C1 segment of cervical spinal cord (tissue), 14 donors: ENCODE results near the gene VPS9D1.
"Not testable (repeated sequence)": the region's sequence is repeated elsewhere in the genome, so short reads cannot be mapped to it uniquely, and the experiment has no call there.

ENCODE experiments used
- DNase-seq, 14 donors: peaks; one replicate each; lab custom pipeline; 2025; lab: John Stamatoyannopoulos, UW

VPS9D1 gene

GRCh38 chr16:89695086-89695874 is 25.4 kb downstream of the VPS9D1 start:
- no peak for DNase-seq

DNA sequence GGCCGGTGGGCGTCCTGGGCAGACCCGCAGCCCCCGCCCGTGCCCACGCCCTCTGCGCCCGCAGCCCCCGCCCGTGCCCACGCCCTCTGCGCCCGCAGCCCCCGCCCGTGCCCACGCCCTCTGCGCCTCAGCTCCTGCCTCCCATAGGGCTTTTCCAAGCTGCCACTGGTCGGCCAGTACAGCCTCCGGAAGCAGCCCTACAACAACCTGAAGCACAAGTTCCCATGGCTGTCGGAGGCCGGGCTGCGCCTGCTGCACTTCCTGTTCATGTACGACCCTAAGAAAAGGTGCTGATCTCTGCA is 26.0 kb downstream of the VPS9D1 start:
- not testable (repeated sequence) for DNase-seq

DNA sequence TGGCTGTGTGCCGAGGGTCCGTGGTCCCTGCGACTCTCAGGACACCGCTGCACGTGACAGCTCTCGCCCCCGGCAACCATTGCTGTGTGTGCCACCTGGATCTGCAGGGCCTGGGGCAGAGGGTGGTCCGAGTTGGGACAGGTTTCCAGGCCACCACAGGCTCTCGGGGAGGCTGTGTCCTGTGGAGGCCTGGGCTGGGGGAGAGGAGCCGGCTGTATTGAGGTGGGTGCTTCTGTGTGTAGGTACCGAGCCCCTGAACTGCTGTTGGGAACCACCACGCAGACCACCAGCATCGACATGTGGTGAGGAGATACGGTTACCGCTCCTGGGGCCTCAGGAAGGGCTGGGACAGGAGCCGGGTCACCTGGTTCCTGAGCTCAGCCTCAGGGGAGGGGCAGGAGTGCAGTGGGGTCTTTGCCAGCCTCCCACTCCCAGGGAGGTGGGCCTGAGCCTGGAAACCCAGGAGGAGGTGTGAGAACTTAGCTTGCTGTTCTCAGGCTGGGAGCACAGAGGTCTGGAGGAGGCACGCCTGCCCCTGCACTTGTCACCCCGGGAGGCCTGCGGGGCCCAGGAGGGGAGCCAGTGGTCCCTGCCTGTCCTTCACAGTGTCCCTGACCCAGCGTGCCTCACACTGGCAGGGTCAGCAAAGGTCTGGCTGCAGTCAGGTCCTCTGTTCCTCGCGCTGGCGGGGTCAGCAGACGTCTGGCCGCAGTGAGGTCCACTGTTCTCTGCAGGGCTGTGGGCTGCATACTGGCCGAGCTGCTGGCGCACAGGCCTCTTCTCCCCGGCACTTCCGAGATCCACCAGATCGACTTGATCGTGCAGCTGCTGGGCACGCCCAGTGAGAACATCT is 26.5 kb downstream of the VPS9D1 start:
- no peak for DNase-seq

- DNase-seq: no peak
Observed at GRCh38 chr16:89693289-89693731, 27.4 kb downstream of the VPS9D1 start.

DNA sequence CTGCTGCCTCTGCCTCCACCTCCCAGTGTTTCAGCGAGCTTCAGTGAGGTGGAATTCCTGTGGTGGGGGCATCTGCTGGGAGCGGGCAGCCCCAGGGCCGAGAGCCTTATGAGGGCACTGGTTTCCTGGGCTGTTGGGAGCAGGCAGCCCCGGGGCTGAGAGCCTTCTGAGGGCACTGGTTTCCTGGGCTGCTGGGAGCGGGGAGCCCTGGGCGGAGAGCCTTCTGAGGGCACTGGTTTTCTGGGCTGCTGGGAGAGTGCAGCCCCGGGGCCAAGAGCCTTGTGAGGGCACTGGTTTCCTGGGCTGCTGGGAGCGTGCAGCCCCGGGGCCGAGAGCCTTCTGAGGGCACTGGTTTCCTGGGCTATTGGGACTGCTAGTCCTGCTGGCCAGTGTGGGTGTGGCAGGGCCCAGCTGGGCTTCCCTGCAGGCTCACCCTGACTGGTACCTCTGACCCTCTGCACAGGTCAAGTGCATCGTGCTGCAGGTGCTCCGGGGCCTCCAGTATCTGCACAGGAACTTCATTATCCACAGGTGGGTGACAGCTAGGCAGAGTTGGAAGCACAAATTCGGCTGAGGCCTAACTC is 28.6 kb downstream of the VPS9D1 start:
- DNase-seq: no peak

GRCh38 chr16:89691231-89691985 is 29.3 kb downstream of the VPS9D1 start:
- no peak for DNase-seq

GRCh38 chr16:89690392-89690901 is 30.3 kb downstream of the VPS9D1 start:
- DNase-seq: no peak

DNA sequence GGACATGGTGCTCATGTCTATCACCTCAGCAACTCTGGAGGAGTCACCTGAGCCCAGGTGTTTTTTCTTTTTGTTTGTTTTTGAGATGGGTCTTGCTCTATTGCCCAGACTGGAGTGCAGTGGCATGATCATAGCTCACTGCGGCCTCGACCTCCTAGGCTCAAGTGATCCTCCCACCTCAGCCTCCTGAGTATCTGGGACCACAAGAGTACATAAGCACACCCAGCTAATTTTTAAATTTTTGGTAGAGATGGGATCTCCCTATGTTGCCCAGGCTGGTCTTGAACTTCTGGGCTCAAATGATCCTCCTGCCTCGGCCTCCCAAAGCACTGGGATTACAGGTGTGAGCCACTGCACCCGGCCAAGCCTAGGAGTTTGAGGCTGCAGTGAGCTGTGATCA is 31.1 kb downstream of the VPS9D1 start:
- DNase-seq: not testable (repeated sequence)

DNA sequence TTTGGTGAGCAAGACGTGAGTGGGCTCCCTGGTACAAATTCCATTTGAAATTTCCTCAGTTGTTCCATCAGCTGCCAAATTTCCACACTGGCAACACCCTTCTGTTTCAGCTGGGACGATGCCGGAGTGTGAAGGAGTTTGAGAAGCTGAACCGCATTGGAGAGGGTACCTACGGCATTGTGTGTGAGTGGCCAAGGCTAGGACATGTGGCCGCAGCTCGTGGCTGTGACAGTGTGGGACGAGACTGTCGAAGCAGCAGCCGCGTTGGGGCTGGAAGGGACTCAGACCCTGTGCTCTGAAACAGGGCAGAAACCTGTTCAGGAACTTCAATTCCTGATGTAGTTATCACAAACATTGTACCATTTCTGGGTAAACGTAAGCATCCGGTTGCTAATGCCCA is 31.6 kb downstream of the VPS9D1 start:
- no peak for DNase-seq

DNA sequence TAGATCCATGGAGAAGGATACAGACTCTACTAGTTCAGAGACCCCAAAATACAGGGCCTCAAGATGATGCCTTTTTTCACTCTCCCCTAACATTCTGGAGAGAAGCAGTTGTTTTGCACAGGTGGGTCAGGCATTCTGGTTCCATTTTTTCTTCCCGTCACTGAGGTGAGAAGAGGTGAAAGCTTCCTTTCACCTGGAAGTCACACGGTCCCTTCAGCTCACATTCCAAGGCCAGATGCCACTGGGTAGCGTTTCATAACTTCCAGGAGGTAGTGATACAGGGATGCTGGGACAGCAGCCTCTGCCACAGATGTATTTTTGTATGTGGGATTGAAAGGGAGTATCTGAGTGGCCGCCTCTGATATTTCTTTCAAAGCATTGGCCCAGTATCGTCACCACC is 32.3 kb downstream of the VPS9D1 start:
- DNase-seq: no peak

- no peak for DNase-seq
Observed at GRCh38 chr16:89687092-89687940, 33.4 kb downstream of the VPS9D1 start.

DNA sequence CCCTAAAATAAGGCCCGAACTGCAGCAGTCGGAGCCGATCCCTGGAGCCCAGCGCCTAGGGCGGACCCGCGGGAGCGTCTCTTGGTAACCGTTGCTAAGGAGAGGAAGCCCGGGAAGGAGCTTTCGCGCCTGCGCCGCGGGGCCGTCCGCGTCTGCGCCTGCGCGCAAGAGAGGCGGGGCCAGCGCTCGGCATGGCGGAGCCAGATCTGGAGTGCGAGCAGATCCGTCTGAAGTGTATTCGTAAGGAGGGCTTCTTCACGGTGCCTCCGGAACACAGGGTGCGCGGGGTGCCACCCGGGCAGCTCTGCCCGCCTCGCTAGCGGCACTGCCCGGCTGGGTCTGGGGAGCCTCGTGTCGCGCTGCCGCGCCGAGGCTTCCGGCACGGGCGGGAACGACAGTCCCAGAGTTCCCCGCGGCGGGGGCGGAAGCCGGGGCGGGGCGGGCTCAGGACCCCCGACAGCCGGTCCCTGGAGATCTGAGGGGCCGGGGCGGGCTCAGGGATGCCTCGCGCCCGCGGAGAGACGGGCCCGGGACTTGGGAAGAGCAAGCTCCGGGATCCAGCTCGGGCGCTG is 34.1 kb downstream of the VPS9D1 start, which contains the start of gene CDK10:
Gene CDK10, plus strand, starts transcription at position 170 of the 572 bp plus-strand sequence. Its CDS starts 22 bp downstream, at position 192.
- peak; percentile 37 to 95 (median 85) for DNase-seq

- no peak for DNase-seq
Observed at GRCh38 chr16:89685916-89686315, 34.8 kb downstream of the VPS9D1 start.

DNA sequence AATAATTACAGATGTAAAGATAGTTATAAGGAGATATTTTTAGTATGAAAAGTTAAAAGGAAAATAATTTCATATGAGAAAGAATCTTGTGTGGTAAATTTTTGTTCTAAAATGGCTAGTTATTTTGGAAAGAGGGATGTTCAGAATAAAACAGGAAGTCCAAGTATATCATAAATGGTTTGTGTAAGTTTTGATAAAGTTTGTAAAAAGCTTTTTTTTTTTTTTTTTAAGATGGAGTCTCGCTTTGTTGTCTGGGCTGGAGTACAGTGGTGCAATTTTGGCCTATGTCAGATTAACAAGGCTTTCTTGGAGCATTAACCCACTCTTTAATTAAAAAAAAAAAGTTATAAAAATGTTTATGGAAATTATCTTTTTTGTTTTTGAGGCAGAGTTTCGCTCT is 42.4 kb downstream of the VPS9D1 start:
- no peak for DNase-seq

DNA sequence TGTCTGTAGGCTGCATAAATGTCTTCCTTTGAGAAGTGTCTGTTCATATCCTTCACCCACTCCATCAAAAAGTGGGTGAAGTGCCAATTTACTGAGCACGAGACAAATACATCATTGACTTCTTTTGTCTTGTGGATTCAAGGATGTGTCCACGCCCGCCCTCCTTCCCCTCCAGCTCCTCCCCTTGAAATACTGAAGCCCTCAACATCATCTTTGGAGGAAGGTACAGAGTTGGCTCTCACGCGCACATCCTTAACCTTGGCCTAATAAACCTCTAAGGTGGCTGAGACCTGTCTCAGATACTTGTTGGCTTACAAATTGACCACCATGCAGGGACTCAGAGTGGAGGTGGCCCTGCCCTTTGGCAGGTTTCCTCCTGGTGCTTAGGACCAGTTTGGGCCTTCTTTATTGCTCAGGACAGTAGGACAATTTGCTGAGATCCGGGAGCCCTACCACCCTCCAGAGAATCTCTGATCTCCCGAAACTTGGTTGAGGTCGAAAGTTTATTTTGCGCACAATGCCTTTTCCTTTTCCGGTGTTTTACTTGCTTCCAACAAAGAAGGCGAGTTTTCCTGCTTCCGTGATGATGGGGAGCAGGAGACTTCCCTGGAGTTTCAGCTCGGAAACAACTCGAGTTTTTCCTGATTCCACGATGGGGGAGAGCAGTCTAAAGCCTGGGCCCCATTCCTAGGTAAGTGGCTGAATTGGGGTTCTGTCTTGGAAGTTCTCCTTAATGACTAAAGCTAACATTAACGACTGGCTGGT is 48.3 kb downstream of the VPS9D1 start:
- DNase-seq: no peak

DNA sequence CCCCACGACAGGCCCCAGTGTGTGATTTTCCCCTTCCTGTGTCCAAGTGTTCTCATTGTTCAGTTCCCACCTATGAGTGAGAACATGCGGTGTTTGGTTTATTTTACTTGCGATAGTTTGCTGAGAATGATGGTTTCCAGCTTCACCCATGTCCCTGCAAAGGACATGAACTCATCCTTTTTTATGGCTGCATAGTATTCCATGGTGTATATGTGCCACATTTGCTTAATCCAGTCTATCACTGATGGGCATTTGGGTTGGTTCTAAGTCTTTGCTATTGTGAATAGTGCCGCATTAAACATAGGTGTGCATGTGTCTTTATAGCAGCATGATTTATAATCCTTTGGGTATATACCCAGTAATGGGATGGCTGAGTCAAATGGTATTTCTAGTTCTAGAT is 49.1 kb downstream of the VPS9D1 start:
- not testable (repeated sequence) for DNase-seq

DNA sequence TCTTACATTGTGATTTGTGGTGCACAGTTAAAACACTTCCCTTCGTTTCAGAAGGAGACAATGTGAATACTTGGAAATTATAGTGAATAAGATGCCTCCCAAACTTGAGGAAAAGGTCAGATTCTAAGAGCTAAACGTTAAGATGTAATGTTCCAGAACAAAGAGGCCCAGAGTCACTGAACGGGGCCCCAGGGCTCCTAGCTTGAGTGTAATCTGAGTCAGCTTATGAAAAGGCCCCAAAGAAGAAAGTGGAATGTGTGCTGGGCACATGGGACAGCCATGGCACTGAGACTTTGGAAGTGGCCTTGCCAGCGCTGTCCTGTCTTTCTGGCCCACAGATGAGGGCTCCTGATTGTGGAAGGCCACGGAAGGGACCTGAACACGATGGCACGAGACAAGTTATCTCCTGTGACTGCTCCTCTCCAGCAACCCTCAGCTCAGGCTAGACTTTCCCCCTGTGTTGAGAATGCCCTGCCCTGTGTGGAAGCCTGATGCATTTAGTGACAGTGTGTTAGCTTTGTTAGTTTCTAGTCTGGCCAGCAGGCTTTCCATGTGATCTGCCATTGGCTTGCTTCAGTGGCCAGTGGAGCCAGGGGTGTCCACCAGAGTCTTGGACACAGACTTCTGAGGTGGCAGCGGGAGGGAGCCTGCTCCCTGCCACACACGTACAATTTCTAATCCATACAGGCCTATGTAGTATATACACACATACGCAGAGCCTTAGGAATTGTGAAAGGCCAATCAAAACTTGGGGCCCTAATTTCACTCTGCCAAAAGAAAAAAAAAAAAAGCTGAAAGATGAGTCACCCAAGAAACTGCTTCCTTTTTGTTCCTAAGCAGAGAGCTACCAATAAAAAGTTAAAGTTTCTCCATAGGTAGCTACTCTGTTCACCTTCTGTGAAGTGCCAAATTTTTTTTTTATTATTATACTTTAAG is 49.9 kb downstream of the VPS9D1 start:
- DNase-seq: no peak

- no peak for DNase-seq
Observed at GRCh38 chr16:89669755-89670154, 50.9 kb downstream of the VPS9D1 start.
